B cell (primary cell): Measurements from ENCODE around the gene HCN1. TPM values are rescaled to one million over a fixed set of nuclear protein-coding genes. Genes with fewer than 3 reads are reported as not detected.
"Not testable (repeated sequence)": the region's sequence is repeated elsewhere in the genome, so short reads cannot be mapped to it uniquely, and the experiment has no call there.

Source experiments
- ATAC-seq: fragments of 200-7000 bp; cut with Tn5 transposase; one replicate; pipeline ENCODE4 v1.10.0; 2021; ENCODE audit warnings: low read depth, mild to moderate bottlenecking, moderate number of reproducible peaks, moderate library complexity
- CTCF ChIA-PET: fragments of 350-600 bp; sonication (Branson Sonifier 250); formaldehyde crosslinking; loops from one replicate; lab custom pipeline; 2021; ENCODE audit warnings: antibody characterized with exemption, inconsistent platforms; lab: Charles Lee
- POLR2A ChIA-PET: fragments of 350-600 bp; sonication (Branson Sonifier 250); formaldehyde crosslinking; loops from one replicate; lab custom pipeline; 2021; ENCODE audit warnings: antibody characterized with exemption; lab: Charles Lee
- DNase-seq: peaks from one replicate; pipeline ENCODE4 v3.0.0; 2013
- H2AFZ ChIP-seq: 2 replicates; pipeline ENCODE4 v1.6.1; 2012; ENCODE audit warnings: mild to moderate bottlenecking, low read depth, low read length; ENCODE audit not compliant: insufficient read depth, poor library complexity, severe bottlenecking
- H3K27ac ChIP-seq, 2 donors: 1 replicate in 1 of 2; 2 replicates in 1 of 2; pipeline ENCODE4 v1.5.1; 2012 to 2013; ENCODE audit warnings: low read length in 2 of 2, mild to moderate bottlenecking in 2 of 2, moderate library complexity in 1 of 2
- H3K27me3 ChIP-seq, 4 experiments: fragments of 200-600 bp in 1 of 4; sonication (generic) in 1 of 4; replicated peaks in 1 of 4; 1 replicate in 2 of 4; 2 replicates in 2 of 4; pipeline versions ENCODE4 v1.6.1 to v1.7.0; 2013 to 2016; ENCODE audit warnings: low read length in 3 of 4, mild to moderate bottlenecking in 2 of 4, mixed read lengths in 1 of 4, moderate library complexity in 1 of 4; ENCODE audit not compliant: insufficient read depth in 4 of 4, control insufficient read depth in 3 of 4; ENCODE audit errors: control extremely low read depth in 1 of 4
- H3K36me3 ChIP-seq, 2 experiments: replicated peaks in 1 of 2; 1 replicate in 1 of 2; 2 replicates in 1 of 2; pipeline versions ENCODE4 v1.6.1 to v1.7.1; 2013; ENCODE audit warnings: low read length in 1 of 2; ENCODE audit not compliant: insufficient read depth in 2 of 2, control insufficient read depth in 1 of 2; ENCODE audit errors: control extremely low read depth in 1 of 2, extremely low read depth in 1 of 2
- H3K4me1 ChIP-seq, 2 donors: fragments of 200-600 bp in 1 of 2; sonication (generic) in 1 of 2; 1 replicate in 1 of 2; 2 replicates in 1 of 2; pipeline versions ENCODE4 v1.5.1 to v1.6.1; 2013 to 2017; ENCODE audit warnings: low read length in 2 of 2; ENCODE audit not compliant: control insufficient read depth in 2 of 2, insufficient read depth in 2 of 2
- H3K4me2 ChIP-seq: replicated peaks from 2 replicates; pipeline ENCODE3; 2012; ENCODE audit warnings: mild to moderate bottlenecking, low read depth, low read length; ENCODE audit not compliant: poor library complexity, severe bottlenecking
- H3K4me3 ChIP-seq, 5 experiments: fragments of 200-600 bp in 1 of 5; sonication (generic) in 1 of 5; 1 replicate in 3 of 5; 2 replicates in 2 of 5; pipeline versions ENCODE4 v1.5.1 to v1.7.0; 2011 to 2016; ENCODE audit warnings: low read length in 4 of 5, mild to moderate bottlenecking in 4 of 5, low read depth in 2 of 5, control low read depth in 1 of 5, moderate library complexity in 1 of 5; ENCODE audit not compliant: insufficient read depth in 1 of 5; ENCODE audit errors: control extremely low read depth in 1 of 5, extremely low read depth in 1 of 5
- H3K79me2 ChIP-seq: fragments of 200-600 bp; sonication (generic); one replicate; pipeline ENCODE4 v1.6.0; 2016; ENCODE audit warnings: low read length; ENCODE audit not compliant: control insufficient read depth, insufficient read depth
- H3K9ac ChIP-seq: fragments of 200-600 bp; sonication (generic); 2 replicates; pipeline ENCODE4 v1.6.1; 2017; ENCODE audit warnings: mild to moderate bottlenecking, low read length, moderate library complexity
- H3K9me3 ChIP-seq, 3 donors: one replicate each; pipeline versions ENCODE4 v1.6.1 to v1.7.1; 2013; ENCODE audit warnings: low read length in 2 of 3; ENCODE audit not compliant: control insufficient read depth in 2 of 3, insufficient read depth in 1 of 3; ENCODE audit errors: control extremely low read depth in 1 of 3
- H4K20me1 ChIP-seq: 2 replicates; pipeline ENCODE4 v1.6.0; 2012; ENCODE audit warnings: mild to moderate bottlenecking, low read length; ENCODE audit not compliant: insufficient read depth, control insufficient read depth, poor library complexity, severe bottlenecking
- H3K27ac Mint-ChIP-seq: one replicate; pipeline ENCODE4 v1.8.0; 2021; ENCODE audit warnings: mixed read lengths
- H3K27me3 Mint-ChIP-seq: one replicate; pipeline ENCODE4 v1.8.0; 2021; ENCODE audit warnings: mixed read lengths
- H3K4me1 Mint-ChIP-seq: one replicate; pipeline ENCODE4 v1.8.0; 2021; ENCODE audit warnings: mixed read lengths
- H3K4me3 Mint-ChIP-seq: one replicate; pipeline ENCODE4 v1.8.0; 2021; ENCODE audit warnings: mixed read lengths
- H3K9me3 Mint-ChIP-seq: one replicate; pipeline ENCODE4 v1.8.0; 2022; ENCODE audit warnings: mixed read lengths; ENCODE audit not compliant: insufficient read depth
- EZH2 ChIP-seq: IDR thresholded peaks from 2 replicates; pipeline ENCODE4 v1.6.1; 2012; ENCODE audit warnings: borderline replicate concordance, low read depth, mild to moderate bottlenecking, moderate library complexity, low read length; ENCODE audit not compliant: insufficient read depth, poor library complexity, severe bottlenecking
- WGBS: methylation state at CpG from one replicate; pipeline ENCODE4 v1.1.5; 2013; ENCODE audit warnings: missing lambda C conversion rate; ENCODE audit not compliant: insufficient coverage; 5-methylcytosine and 5-hydroxymethylcytosine counted together
- intact Hi-C: fragments of 100-400 bp; cut with micrococcal nuclease; formaldehyde crosslinking; loops from one replicate; pipeline ENCODE4 v1.10.0; 2022
- polyA plus RNA-seq: library from polyadenylated mRNA; depleted of rRNA; stranded (reverse); fragments of >200 nt; gene quantifications from 2 replicates; pipeline ENCODE4 v1.2.3, GENCODE V29; 2012
- total RNA-seq, 2 donors: library from RNA; stranded (reverse); fragments of 120-200 nt in 1 of 2; gene quantifications; 1 replicate in 1 of 2; 2 replicates in 1 of 2; pipeline versions ENCODE4 v1.2.3 to v1.2.4, GENCODE V29; 2013 to 2022
- TF ChIP-seq, protein P1 (sequence below): fragments of 200-600 bp; IDR thresholded peaks from one replicate; pipeline ENCODE4 v1.8.0; 2022; ENCODE audit warnings: antibody characterized with exemption, mild to moderate bottlenecking

HCN1 gene
- total and polyA plus RNA-seq, 2 donors (not counting 1 experiment from before 2014, with no cell fraction given) = not detected

GRCh38 chr5:45454114-45454513 is 242.1 kb downstream of the HCN1 start:
- Mint-ChIP-seq H3K27me3 (no peaks in the 10 kb centered on the region), H3K4me3 (no peak overlapping the region), H3K27ac (no peak overlapping the region), H3K9me3 (peaks cover 3% of the 10 kb centered on the region), H3K4me1 (no peaks in the 10 kb centered on the region)
- H3K79me2 ChIP-seq = no peaks in the 10 kb centered on the region
- H3K4me2 ChIP-seq = no peak overlapping the region
- H3K27me3 ChIP-seq = no peaks in the 10 kb centered on the region
- no peaks in the 10 kb centered on the region for H3K4me1 ChIP-seq
- no peak overlapping the region for H2AFZ ChIP-seq
- no peak overlapping the region for H3K9ac ChIP-seq
- intact Hi-C loops = no loop called here
- ATAC-seq = no peak
- H4K20me1 ChIP-seq = no peaks in the 10 kb centered on the region
- ChIA-PET CTCF (no interaction called here), POLR2A (no interaction called here)
- TF ChIP-seq, protein P1, sequence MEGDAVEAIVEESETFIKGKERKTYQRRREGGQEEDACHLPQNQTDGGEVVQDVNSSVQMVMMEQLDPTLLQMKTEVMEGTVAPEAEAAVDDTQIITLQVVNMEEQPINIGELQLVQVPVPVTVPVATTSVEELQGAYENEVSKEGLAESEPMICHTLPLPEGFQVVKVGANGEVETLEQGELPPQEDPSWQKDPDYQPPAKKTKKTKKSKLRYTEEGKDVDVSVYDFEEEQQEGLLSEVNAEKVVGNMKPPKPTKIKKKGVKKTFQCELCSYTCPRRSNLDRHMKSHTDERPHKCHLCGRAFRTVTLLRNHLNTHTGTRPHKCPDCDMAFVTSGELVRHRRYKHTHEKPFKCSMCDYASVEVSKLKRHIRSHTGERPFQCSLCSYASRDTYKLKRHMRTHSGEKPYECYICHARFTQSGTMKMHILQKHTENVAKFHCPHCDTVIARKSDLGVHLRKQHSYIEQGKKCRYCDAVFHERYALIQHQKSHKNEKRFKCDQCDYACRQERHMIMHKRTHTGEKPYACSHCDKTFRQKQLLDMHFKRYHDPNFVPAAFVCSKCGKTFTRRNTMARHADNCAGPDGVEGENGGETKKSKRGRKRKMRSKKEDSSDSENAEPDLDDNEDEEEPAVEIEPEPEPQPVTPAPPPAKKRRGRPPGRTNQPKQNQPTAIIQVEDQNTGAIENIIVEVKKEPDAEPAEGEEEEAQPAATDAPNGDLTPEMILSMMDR = no peak
- no peak for TF ChIP-seq EZH2
- DNase-seq = no peak
- no peaks in the 10 kb centered on the region for H3K36me3 ChIP-seq
- peaks cover 0 to 2% (median 0%) of the 10 kb centered on the region in 3 donors for H3K9me3 ChIP-seq
- no peak overlapping the region for H3K27ac ChIP-seq
- no CpG with 5 or more reads among the region's 4 CpGs for WGBS
- H3K4me3 ChIP-seq = no peak overlapping the region

GRCh38 chr5:45444856-45445255 is 251.3 kb downstream of the HCN1 start:
- POLR2A ChIA-PET, H3K4me1 ChIP-seq, H3K9ac ChIP-seq, DNase-seq, intact Hi-C loops, H4K20me1 ChIP-seq, H3K4me2 ChIP-seq, H3K4me3 Mint-ChIP-seq, ATAC-seq, CTCF ChIA-PET, H3K79me2 ChIP-seq, H3K36me3 ChIP-seq, H3K27me3 ChIP-seq, H3K4me1 Mint-ChIP-seq, H2AFZ ChIP-seq, H3K4me3 ChIP-seq, H3K27ac ChIP-seq, H3K27me3 Mint-ChIP-seq, H3K9me3 Mint-ChIP-seq, H3K27ac Mint-ChIP-seq, H3K9me3 ChIP-seq: not testable (repeated sequence)
- 94% methylated on average over 12 of the region's 15 CpGs for WGBS
